Regular cardiac myocyte (primary cell): ENCODE data around the gene SAMSN1. TPM values are rescaled to one million over a fixed set of nuclear protein-coding genes. Genes with fewer than 3 reads are reported as not detected.

Experiments used
- total RNA-seq: library from RNA; depleted of rRNA; stranded (reverse); fragments of >200 nt; gene quantifications from 2 replicates; pipeline ENCODE4 v1.2.3, GENCODE V29; 2014

SAMSN1 gene
- not detected in 2 replicates for total RNA-seq

GRCh38 chr21:14545906-14546480, at the start of gene SAMSN1:
Gene SAMSN1, minus strand, starts transcription at chr21:14546315. Its CDS starts 54 bp downstream, at chr21:14546261.

Other genes with a start within 250 kb of the SAMSN1 start
- 90.3 and 93.9 TPM in 2 replicates for gene HSPA13, start 163.2 kb downstream of the SAMSN1 start, total RNA-seq